Measurements from ENCODE around the gene RNU5B-1. TPM values are rescaled to one million over a fixed set of nuclear protein-coding genes. Genes with fewer than 3 reads are reported as not detected.

Gene RNU5B-1
- total and polyA plus RNA-seq, 2 of the 4 experiments (the other 2 are of a cell fraction): not detected

DNA sequence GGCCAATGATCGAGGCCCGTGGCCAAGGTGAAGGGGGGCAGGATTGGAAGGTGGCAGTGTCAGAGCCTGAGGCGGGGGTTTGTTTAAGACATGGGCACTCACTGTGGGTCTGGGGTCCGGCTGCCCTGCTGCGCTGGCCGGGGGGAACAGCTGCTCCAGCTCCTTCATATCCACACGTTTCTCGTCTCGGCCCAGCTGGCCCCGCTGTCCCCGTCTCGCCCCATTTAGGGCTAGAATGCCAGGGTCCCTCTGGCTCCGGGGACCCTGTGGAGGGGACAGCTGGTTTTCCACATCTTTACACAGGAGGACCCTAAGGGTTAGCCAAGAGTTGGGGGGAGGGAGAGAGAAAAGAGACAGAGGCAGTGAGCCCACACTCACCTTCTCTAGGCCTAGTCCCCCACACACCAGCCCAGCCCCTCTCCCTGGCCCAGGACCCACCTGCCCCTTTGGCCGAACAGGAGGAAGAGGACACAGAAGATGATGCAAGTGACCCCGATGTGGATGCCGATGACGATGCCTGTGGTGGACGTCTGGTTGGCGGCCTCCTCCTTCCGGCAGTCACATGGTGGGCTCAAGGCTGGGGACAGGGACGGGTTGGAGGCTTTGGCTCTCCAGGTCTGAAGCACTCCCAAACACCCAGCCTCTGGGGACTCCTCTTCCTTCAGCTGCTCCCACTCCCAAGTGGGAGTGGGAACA lies 25.0 kb downstream of the RNU5B-1 start:
- H2AK5ac ChIP-seq (ENCODE audit: low read depth, low read length): no peak overlapping the region
- TF ChIP-seq SMC3 (IDR thresholded peaks at IDR 0.05; ENCODE audit: low read depth, low read length) (no peak), FOS (IDR thresholded peaks at IDR 0.05; ENCODE audit: low read depth, low read length) (no peak), RAD21 (IDR thresholded peaks at IDR 0.05; ENCODE audit: low read length) (no peak), CHD1 (IDR thresholded peaks at IDR 0.05; ENCODE audit: low read depth, low read length) (no peak), NFE2L2 (IDR thresholded peaks at IDR 0.05; ENCODE audit: low read depth, low read length) (no peak), POLR2A (IDR thresholded peaks at IDR 0.05; ENCODE audit: low read depth, low read length) (no peak)
- TF ChIP-seq, protein P1, sequence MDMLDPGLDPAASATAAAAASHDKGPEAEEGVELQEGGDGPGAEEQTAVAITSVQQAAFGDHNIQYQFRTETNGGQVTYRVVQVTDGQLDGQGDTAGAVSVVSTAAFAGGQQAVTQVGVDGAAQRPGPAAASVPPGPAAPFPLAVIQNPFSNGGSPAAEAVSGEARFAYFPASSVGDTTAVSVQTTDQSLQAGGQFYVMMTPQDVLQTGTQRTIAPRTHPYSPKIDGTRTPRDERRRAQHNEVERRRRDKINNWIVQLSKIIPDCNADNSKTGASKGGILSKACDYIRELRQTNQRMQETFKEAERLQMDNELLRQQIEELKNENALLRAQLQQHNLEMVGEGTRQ (IDR thresholded peaks at IDR 0.05; ENCODE audit: low read depth, low read length): no peak
- no peak overlapping the region for H3K9ac ChIP-seq (ENCODE audit: low read depth, low read length)
- WGBS, 2 experiments (ENCODE audit: extremely low coverage in 2 of 2, insufficient read length in 1 of 2): no CpG with 5 or more reads among the region's 21 CpGs
- no peak overlapping the region for H3K4ac ChIP-seq (ENCODE audit: low read depth, low read length)
- no peak overlapping the region for H3K14ac ChIP-seq (replicated peaks; ENCODE audit: low read depth, low read length)
- no peak overlapping the region for H2AFZ ChIP-seq (replicated peaks; ENCODE audit: low read length, poor library complexity)
- H2BK15ac ChIP-seq (ENCODE audit: low read depth, low read length): no peak overlapping the region
- no peak overlapping the region for H3K23ac ChIP-seq (ENCODE audit: low read depth, low read length)
- in situ Hi-C loops (cut with MboI; ENCODE audit: low sequenced_read_pairs): no loop called here
- no peaks in the 10 kb centered on the region for H3K9me3 ChIP-seq (ENCODE audit: control insufficient read depth, insufficient read depth, low read length)
- H2AK9ac ChIP-seq (replicated peaks; ENCODE audit: low read depth, low read length, poor library complexity): no peak overlapping the region
- H3K36me3 ChIP-seq (ENCODE audit: control insufficient read depth, insufficient read depth, low read length): no peaks in the 10 kb centered on the region
- H4K5ac ChIP-seq (ENCODE audit: low read depth, low read length): no peak overlapping the region
- ATAC-seq (ENCODE audit: low read depth) (no peak), DNase-seq (no peak)
- intact Hi-C loops (cut with micrococcal nuclease): no loop called here
- no peak overlapping the region for H3K4me2 ChIP-seq (ENCODE audit: low read depth, low read length)
- no peaks in the 10 kb centered on the region for H3K4me1 ChIP-seq (ENCODE audit: control insufficient read depth, insufficient read depth, low read length)
- H3K56ac ChIP-seq (ENCODE audit: extremely low read depth, insufficient read depth, low read length): no peak overlapping the region
- dilution Hi-C loops (cut with HindIII; ENCODE audit: low sequenced_read_pairs, unreplicated experiment): no loop called here
- H4K91ac ChIP-seq (ENCODE audit: insufficient read depth, low read depth, low read length): no peak overlapping the region
- H3K9me1 ChIP-seq (ENCODE audit: insufficient read depth, low read length): no peaks in the 10 kb centered on the region
- H3K27me3 ChIP-seq (ENCODE audit: control insufficient read depth, insufficient read depth, low read length): peaks cover 23% of the 10 kb centered on the region; the same call in 1 of the 2 replicates
- H3K4me3 ChIP-seq (ENCODE audit: insufficient read depth, low read depth, low read length): no peak overlapping the region
- H2BK120ac ChIP-seq (ENCODE audit: low read depth, low read length): no peak overlapping the region
- H3K27ac ChIP-seq (ENCODE audit: insufficient read depth, low read length): no peak overlapping the region
- H2BK20ac ChIP-seq (ENCODE audit: low read depth, low read length): no peak overlapping the region
- H3K79me1 ChIP-seq (ENCODE audit: low read depth in 1 of 2, low read length in 2 of 2): no peaks in the 10 kb centered on the region
- H4K20me1 ChIP-seq (ENCODE audit: insufficient read depth, low read length): no peaks in the 10 kb centered on the region
- no peak overlapping the region for H2BK5ac ChIP-seq (ENCODE audit: low read depth, low read length, poor library complexity, severe bottlenecking)
- H3K18ac ChIP-seq (ENCODE audit: low read depth, low read length): no peak overlapping the region
- CTCF ChIA-PET: no interaction called here
- POLR2A ChIA-PET (ENCODE audit: unreplicated experiment): no interaction called here
- BruUV-seq (replicated peaks): no TSS peak
- H4K8ac ChIP-seq (ENCODE audit: low read depth in 2 of 2, low read length in 2 of 2): no peak overlapping the region
